NT2/D1 (cell line): ENCODE results near the gene LPGAT1.

Source experiments
- DNase-seq: peaks from one replicate; pipeline ENCODE4 v3.0.0-alpha.2; 2011; ENCODE audit warnings: low read depth, low spot score
- H3K27me3 ChIP-seq: 2 replicates; pipeline ENCODE4 v1.6.0; 2011; ENCODE audit warnings: mild to moderate bottlenecking; ENCODE audit not compliant: insufficient read length, insufficient read depth
- H3K36me3 ChIP-seq: 2 replicates; pipeline ENCODE4 v1.6.1; 2011; ENCODE audit warnings: mild to moderate bottlenecking, low read length, mixed read lengths; ENCODE audit not compliant: insufficient read depth, insufficient read length
- H3K4me1 ChIP-seq: 2 replicates; pipeline ENCODE4 v1.5.1; 2011; ENCODE audit not compliant: insufficient read depth, insufficient read length
- H3K4me3 ChIP-seq: 2 replicates; pipeline ENCODE4 v1.5.1; 2011; ENCODE audit warnings: low read depth; ENCODE audit not compliant: insufficient read length
- H3K9ac ChIP-seq: 2 replicates; pipeline ENCODE4 v1.6.0; 2011; ENCODE audit warnings: low read depth; ENCODE audit not compliant: insufficient read length
- H3K9me3 ChIP-seq: 2 replicates; pipeline ENCODE4 v1.5.1; 2011; ENCODE audit warnings: mild to moderate bottlenecking, low read length; ENCODE audit not compliant: insufficient read depth
- SUZ12 ChIP-seq: IDR thresholded peaks from 2 replicates; pipeline ENCODE4 v1.6.1; 2011; ENCODE audit not compliant: insufficient read length, insufficient read depth; ENCODE audit errors: extremely low read depth
- YY1 ChIP-seq: IDR thresholded peaks from 2 replicates; pipeline ENCODE4 v1.6.1; 2011; ENCODE audit not compliant: insufficient read length, insufficient read depth
- ZNF274 ChIP-seq: IDR thresholded peaks from 2 replicates; pipeline ENCODE4 v1.6.1; 2011; ENCODE audit warnings: mild to moderate bottlenecking, low read depth, low read length

LPGAT1 gene

DNA sequence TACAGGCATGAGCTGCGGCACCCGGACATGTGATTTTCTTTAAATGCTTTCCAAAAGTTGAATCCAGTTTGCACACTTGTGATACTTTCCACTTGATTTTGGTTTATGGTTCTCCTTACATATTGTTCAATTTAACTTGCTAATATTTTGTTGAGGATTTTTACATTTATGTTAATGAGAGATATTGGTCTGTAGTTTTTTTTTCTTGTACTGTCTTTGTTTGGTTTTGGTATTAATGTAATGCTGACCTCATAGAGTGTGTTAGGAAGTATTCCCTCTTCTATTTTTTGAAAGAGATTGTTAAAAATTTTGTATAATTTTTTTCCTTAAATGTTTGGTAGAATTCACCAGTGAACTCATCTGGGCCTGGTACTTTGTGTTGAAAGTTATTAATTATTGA lies 34.6 kb upstream of the LPGAT1 start:
- H3K36me3 ChIP-seq: no peaks in the 10 kb centered on the region
- no peak overlapping the region for H3K9ac ChIP-seq
- no peak for TF ChIP-seq YY1
- TF ChIP-seq SUZ12: no peak
- TF ChIP-seq ZNF274: no peak
- H3K9me3 ChIP-seq: peaks cover 2% of the 10 kb centered on the region; the same call in 1 of the 2 replicates
- no peaks in the 10 kb centered on the region for H3K4me1 ChIP-seq
- DNase-seq: no peak
- no peak overlapping the region for H3K4me3 ChIP-seq
- H3K27me3 ChIP-seq: no peaks in the 10 kb centered on the region

DNA sequence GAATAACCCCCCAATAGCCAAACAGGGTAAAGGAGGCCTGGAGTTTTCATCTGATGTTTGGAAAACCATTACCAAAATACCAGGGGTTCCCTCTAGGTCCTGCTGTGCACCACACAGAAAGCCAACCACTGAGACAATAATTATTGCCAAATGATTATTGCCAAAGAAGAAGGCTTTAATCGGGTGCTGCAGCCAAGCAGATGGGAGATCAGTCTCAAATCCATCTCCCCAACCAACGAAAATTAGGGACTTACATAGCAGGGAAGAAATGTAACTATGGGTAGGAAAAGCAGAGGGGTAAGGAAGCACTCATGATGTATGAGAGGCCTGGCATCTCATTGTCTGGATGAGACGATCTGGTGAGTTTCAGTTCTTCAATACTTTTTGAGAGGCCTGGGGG lies 28.8 kb upstream of the LPGAT1 start:
- Histone ChIP-seq H3K4me1 (no peaks in the 10 kb centered on the region), H3K27me3 (no peaks in the 10 kb centered on the region), H3K9ac (no peak overlapping the region), H3K36me3 (no peaks in the 10 kb centered on the region), H3K4me3 (no peak overlapping the region), H3K9me3 (peaks cover 18% of the 10 kb centered on the region)
- TF ChIP-seq SUZ12: no peak
- no peak for TF ChIP-seq ZNF274
- TF ChIP-seq YY1: no peak
- no peak for DNase-seq

DNA sequence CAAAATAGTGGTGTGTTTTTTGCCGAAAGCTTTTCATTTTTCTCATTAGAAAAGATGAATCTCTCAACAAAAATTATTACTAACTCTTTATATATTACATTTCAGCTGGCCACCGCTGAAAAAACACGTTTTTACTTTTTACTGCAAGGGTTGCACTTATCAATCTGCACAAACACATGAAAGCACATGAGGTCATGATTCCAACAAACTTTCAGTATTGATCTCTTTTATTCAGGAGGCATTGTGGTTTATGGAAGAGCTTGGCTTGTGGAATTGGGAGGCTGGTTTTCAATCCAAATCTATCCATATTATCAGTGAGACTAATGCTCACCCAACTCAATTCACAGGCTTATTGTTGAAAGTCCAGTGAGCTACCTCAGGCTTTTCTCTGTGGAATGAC lies 20.6 kb upstream of the LPGAT1 start:
- no peaks in the 10 kb centered on the region for H3K27me3 ChIP-seq
- H3K4me3 ChIP-seq: no peak overlapping the region
- H3K9ac ChIP-seq: no peak overlapping the region
- no peaks in the 10 kb centered on the region for H3K4me1 ChIP-seq
- no peak for TF ChIP-seq YY1
- TF ChIP-seq ZNF274: no peak
- no peaks in the 10 kb centered on the region for H3K9me3 ChIP-seq
- DNase-seq: no peak
- no peaks in the 10 kb centered on the region for H3K36me3 ChIP-seq

DNA sequence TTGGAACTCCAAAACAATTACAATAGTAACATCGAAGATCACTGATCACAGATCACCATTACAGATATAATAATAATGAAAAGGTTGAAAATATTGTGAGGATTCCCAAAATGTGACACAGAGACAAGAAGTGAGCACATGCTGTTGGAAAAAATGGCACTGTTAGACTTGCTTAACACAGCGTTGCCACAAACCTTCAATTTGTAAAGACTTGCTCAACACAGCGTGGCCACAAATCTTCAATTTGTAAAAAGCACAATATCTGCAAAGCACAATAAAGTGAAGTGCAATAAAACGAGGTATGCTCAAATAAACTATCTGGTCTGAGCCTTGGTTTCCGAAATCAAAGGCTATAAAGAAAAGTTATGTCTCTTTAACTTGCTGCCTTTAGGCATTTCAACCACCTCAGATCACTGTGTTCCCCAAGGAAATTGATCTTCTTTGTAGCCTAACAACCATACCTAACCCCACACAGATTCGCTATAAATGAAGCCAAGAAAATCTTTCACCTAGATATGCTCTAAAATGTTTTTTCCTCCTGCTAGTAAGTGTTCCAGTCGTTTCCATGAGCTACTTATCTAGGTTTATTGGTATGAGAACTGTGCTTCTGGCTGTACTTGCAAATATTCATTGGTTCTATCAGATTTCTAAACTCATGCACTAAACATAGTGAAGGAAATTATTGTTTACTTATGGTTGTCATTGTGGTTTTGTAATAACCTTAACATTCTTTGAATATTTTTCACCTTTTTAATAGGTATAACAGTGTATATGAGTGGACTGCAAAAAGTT lies 13.1 kb upstream of the LPGAT1 start:
- no peak for DNase-seq
- TF ChIP-seq YY1 (no peak), ZNF274 (no peak), SUZ12 (no peak)
- no peak overlapping the region for H3K9ac ChIP-seq
- no peak overlapping the region for H3K4me3 ChIP-seq
- no peaks in the 10 kb centered on the region for H3K36me3 ChIP-seq
- H3K4me1 ChIP-seq: no peaks in the 10 kb centered on the region
- no peaks in the 10 kb centered on the region for H3K9me3 ChIP-seq
- H3K27me3 ChIP-seq: no peaks in the 10 kb centered on the region

DNA sequence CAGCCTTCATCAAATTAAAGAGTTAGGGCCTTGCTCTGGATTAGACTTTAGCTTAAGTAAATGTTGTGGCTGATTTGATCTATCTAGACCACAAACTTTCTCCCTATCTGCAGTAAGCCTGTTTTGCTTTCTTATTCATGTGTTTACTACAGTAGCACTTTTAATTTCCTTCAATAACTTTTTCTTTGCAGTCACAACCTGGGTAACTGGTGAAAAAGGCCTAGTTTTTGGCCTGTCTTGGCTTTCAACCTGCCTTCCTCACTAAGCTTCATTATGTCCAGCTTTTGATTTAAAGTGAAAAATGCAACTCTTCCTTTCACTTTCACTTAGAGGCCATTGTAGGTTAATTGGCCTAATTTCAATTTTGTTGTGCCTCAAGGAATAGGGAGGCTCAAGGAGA lies 12.5 kb upstream of the LPGAT1 start:
- DNase-seq: no peak
- Histone ChIP-seq H3K9me3 (no peaks in the 10 kb centered on the region), H3K9ac (no peak overlapping the region), H3K36me3 (no peaks in the 10 kb centered on the region), H3K4me1 (no peaks in the 10 kb centered on the region), H3K27me3 (no peaks in the 10 kb centered on the region), H3K4me3 (no peak overlapping the region)
- no peak for TF ChIP-seq ZNF274
- TF ChIP-seq SUZ12: no peak
- no peak for TF ChIP-seq YY1

GRCh38 chr1:211842518-211842917 lies 12.0 kb upstream of the LPGAT1 start:
- Histone ChIP-seq H3K4me3 (no peak overlapping the region), H3K4me1 (no peaks in the 10 kb centered on the region), H3K9ac (no peak overlapping the region), H3K36me3 (no peaks in the 10 kb centered on the region), H3K9me3 (no peaks in the 10 kb centered on the region), H3K27me3 (no peaks in the 10 kb centered on the region)
- TF ChIP-seq YY1 (no peak), SUZ12 (no peak), ZNF274 (no peak)
- DNase-seq: no peak

DNA sequence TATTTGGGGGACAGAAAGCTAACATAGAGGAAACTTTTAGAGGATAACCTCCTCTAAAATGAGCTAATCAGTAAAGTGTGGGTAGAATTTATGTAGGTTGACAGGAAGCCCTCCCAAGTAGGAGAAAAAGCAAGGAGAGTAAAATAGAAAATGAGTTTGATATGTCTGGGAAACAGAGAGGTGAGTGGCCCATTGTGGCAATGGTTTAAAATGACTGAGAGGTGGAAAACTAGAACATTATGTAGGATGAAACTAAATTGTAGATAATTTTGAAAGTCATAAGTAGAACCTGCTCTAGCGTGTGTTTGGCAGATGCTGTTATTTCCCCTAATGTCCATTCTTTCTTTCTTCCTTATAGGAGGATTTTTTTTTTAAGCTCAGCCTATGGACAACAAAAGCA lies 8.5 kb upstream of the LPGAT1 start:
- Histone ChIP-seq H3K4me3 (no peak overlapping the region), H3K36me3 (no peaks in the 10 kb centered on the region), H3K9ac (no peak overlapping the region), H3K27me3 (no peaks in the 10 kb centered on the region), H3K4me1 (no peaks in the 10 kb centered on the region), H3K9me3 (no peaks in the 10 kb centered on the region)
- TF ChIP-seq ZNF274: no peak
- TF ChIP-seq SUZ12: no peak
- no peak for TF ChIP-seq YY1
- no peak for DNase-seq
